HCT116 (cell line): ENCODE results near the gene CAMK1D.

Experiments
- POLR2AphosphoS5 ChIP-seq: IDR thresholded peaks from 2 replicates; pipeline ENCODE4 v1.6.1; 2011; ENCODE audit warnings: mild to moderate bottlenecking, low read depth, low read length, moderate library complexity
- YY1 ChIP-seq: IDR thresholded peaks from 2 replicates; pipeline ENCODE4 v1.6.1; 2011; ENCODE audit warnings: low read length, low read depth, moderate library complexity, mild to moderate bottlenecking; ENCODE audit not compliant: insufficient replicate concordance; ENCODE audit errors: extremely low read depth
- TF ChIP-seq, protein P1 (sequence below): IDR thresholded peaks from 2 replicates; pipeline ENCODE4 v1.6.1; 2012; ENCODE audit warnings: low read depth
- TF ChIP-seq, protein P2 (sequence below): IDR thresholded peaks from 2 replicates; pipeline ENCODE4 v1.6.1; 2012
- TF ChIP-seq, protein P3 (sequence below): IDR thresholded peaks from 2 replicates; pipeline ENCODE4 v1.6.1; 2012
- TF ChIP-seq, protein P4 (sequence below), 3 experiments: fragments of 200-600 bp in 1 of 3; sonication (generic) in 1 of 3; IDR thresholded peaks in 2 of 3; conservative IDR thresholded peaks in 1 of 3; 2 replicates each; pipeline ENCODE4 v1.5.1; 2012 to 2017; ENCODE audit warnings: low read depth in 2 of 3, low read length in 2 of 3, antibody characterized with exemption in 1 of 3, borderline replicate concordance in 1 of 3, control low read depth in 1 of 3, mild to moderate bottlenecking in 1 of 3, mixed read lengths in 1 of 3, mixed run types in 1 of 3, moderate library complexity in 1 of 3; ENCODE audit not compliant: insufficient read depth in 1 of 3

DNA sequence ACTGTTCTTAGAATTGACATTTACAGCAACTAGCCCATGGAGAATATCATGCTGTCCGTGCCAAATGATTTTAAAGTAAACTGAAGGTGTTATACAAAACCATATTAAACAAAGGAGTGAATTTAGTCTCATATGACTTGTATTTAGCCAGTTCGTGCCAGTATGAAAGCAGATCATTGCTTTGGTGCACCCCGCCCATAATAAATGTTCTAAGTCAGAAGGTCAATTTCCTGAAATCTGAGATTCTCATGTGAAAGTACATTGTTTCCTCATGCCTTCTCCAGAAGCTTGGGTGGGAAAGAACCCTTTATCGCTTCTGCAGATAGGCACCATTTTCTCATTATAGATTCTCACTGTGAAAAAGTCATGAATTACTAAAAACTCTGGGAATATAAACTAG lies 106.4 kb downstream of the CAMK1D start:
- TF ChIP-seq YY1 (no peak), POLR2AphosphoS5 (no peak)
- TF ChIP-seq, protein P1, sequence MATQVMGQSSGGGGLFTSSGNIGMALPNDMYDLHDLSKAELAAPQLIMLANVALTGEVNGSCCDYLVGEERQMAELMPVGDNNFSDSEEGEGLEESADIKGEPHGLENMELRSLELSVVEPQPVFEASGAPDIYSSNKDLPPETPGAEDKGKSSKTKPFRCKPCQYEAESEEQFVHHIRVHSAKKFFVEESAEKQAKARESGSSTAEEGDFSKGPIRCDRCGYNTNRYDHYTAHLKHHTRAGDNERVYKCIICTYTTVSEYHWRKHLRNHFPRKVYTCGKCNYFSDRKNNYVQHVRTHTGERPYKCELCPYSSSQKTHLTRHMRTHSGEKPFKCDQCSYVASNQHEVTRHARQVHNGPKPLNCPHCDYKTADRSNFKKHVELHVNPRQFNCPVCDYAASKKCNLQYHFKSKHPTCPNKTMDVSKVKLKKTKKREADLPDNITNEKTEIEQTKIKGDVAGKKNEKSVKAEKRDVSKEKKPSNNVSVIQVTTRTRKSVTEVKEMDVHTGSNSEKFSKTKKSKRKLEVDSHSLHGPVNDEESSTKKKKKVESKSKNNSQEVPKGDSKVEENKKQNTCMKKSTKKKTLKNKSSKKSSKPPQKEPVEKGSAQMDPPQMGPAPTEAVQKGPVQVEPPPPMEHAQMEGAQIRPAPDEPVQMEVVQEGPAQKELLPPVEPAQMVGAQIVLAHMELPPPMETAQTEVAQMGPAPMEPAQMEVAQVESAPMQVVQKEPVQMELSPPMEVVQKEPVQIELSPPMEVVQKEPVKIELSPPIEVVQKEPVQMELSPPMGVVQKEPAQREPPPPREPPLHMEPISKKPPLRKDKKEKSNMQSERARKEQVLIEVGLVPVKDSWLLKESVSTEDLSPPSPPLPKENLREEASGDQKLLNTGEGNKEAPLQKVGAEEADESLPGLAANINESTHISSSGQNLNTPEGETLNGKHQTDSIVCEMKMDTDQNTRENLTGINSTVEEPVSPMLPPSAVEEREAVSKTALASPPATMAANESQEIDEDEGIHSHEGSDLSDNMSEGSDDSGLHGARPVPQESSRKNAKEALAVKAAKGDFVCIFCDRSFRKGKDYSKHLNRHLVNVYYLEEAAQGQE: no peak
- TF ChIP-seq, protein P2, sequence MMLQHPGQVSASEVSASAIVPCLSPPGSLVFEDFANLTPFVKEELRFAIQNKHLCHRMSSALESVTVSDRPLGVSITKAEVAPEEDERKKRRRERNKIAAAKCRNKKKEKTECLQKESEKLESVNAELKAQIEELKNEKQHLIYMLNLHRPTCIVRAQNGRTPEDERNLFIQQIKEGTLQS: no peak
- TF ChIP-seq, protein P3, sequence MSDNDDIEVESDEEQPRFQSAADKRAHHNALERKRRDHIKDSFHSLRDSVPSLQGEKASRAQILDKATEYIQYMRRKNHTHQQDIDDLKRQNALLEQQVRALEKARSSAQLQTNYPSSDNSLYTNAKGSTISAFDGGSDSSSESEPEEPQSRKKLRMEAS: no peak
- TF ChIP-seq, protein P4, sequence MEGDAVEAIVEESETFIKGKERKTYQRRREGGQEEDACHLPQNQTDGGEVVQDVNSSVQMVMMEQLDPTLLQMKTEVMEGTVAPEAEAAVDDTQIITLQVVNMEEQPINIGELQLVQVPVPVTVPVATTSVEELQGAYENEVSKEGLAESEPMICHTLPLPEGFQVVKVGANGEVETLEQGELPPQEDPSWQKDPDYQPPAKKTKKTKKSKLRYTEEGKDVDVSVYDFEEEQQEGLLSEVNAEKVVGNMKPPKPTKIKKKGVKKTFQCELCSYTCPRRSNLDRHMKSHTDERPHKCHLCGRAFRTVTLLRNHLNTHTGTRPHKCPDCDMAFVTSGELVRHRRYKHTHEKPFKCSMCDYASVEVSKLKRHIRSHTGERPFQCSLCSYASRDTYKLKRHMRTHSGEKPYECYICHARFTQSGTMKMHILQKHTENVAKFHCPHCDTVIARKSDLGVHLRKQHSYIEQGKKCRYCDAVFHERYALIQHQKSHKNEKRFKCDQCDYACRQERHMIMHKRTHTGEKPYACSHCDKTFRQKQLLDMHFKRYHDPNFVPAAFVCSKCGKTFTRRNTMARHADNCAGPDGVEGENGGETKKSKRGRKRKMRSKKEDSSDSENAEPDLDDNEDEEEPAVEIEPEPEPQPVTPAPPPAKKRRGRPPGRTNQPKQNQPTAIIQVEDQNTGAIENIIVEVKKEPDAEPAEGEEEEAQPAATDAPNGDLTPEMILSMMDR (IDR thresholded peaks at IDR 0.05 in 2 of 3, conservative IDR thresholded peaks at IDR 0.05 in 1 of 3; ENCODE audit: borderline replicate concordance in 1 of 3, insufficient read depth in 1 of 3, low read depth in 2 of 3, low read length in 2 of 3): no peak
